Right lobe of liver (tissue), 4 donors: ENCODE results near the gene ALK.

Experiments
- POLR2A ChIP-seq: fragments of 450-650 bp; IDR thresholded peaks from one replicate; pipeline ENCODE4 v1.6.1; 2017; ENCODE audit warnings: antibody characterized with exemption, mild to moderate bottlenecking
- TF ChIP-seq, protein P1 (sequence below), 4 donors: fragments of 200-600 bp in 3 of 4; fragments of 450-650 bp in 1 of 4; IDR thresholded peaks; one replicate each; pipeline versions ENCODE4 v1.5.1 to v1.8.0; 2016 to 2022; ENCODE audit warnings: antibody characterized with exemption in 4 of 4, mild to moderate bottlenecking in 2 of 4
- donor health status: DM: no; HTN: no; CAD: no.
- donor health status: DM: no; HTN: no; CAD: no.
- donor health status: DM: no; HTN: yes; CAD: no.

DNA sequence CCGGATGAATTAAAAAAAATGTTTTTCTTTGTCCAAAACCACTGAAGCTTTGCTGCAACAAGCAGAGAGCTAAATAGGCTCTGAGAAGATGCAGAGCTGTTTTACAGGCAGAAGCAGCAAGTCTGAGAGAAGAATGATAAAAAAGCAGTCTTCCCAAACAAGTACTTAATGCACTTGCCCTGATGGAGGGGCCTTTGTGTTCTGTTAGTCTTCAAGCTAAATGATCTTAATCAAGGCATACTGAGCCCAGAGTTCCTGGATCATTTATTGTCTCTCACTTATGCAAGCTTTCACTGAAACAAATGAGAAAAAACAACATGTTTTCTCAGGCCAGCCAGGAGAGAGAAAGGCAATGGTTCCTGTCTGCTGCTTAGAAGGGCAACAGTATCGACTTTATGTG, 653.7 kb downstream of the ALK start:
- no peak for TF ChIP-seq POLR2A
- TF ChIP-seq, protein P1, sequence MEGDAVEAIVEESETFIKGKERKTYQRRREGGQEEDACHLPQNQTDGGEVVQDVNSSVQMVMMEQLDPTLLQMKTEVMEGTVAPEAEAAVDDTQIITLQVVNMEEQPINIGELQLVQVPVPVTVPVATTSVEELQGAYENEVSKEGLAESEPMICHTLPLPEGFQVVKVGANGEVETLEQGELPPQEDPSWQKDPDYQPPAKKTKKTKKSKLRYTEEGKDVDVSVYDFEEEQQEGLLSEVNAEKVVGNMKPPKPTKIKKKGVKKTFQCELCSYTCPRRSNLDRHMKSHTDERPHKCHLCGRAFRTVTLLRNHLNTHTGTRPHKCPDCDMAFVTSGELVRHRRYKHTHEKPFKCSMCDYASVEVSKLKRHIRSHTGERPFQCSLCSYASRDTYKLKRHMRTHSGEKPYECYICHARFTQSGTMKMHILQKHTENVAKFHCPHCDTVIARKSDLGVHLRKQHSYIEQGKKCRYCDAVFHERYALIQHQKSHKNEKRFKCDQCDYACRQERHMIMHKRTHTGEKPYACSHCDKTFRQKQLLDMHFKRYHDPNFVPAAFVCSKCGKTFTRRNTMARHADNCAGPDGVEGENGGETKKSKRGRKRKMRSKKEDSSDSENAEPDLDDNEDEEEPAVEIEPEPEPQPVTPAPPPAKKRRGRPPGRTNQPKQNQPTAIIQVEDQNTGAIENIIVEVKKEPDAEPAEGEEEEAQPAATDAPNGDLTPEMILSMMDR (IDR thresholded peaks at IDR 0.05), result no peak
